GM10847 (cell line): ENCODE results near the gene GAS2L2.

Experiments used
- POLR2A ChIP-seq: IDR thresholded peaks from 2 replicates; pipeline ENCODE4 v1.6.1; 2011; ENCODE audit not compliant: insufficient read length; ENCODE audit errors: extremely low read depth

The GAS2L2 gene

DNA sequence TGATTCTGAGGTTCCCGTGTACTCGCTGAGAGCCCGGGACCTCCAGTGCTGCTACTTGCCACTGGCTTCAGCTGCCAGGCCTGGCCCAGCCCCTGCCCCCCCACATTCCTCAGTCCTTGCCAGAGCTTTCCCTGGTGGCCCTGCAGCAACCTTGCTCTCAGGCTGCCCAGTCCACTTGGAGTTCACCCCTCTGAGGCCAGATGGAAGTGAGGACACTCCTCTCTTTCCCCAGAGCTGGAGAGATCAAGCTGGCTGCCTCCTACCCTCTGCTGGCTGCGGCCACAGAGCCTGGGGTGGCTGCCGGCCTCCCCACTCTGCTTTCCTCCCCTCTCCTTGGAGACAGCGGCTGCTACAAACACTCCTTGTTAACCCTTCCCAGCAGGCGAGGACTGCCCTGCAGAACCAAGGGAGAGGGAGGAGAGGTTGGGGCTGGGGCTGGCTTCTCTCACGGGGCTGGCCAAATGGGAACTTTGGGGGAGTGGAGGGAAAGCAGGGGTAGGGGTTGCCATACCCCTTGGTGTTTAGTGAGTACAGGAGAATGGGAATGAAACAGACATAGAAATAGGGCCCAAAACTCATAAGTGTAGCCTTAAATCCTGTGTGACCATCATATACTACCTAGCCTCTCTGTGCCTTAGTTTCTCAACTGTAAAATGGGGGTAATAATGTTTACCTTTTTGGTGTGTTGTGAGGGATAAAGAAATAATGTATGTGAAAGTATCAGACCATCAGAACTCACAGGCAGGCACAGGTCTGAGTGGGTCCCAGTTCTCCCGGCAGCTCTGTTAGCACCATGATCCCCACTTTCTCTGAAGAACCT lies at the start of gene GAS2L2:
GAS2L2 (minus strand) TSS at position 295 of the 820 bp plus-strand sequence. CDS start 389 bp downstream, outside the sequence.
- TF ChIP-seq POLR2A, result no peak

GRCh38 chr17:35801583-35802224 lies 48.7 kb upstream of the GAS2L2 start:
- TF ChIP-seq POLR2A, result no peak

- no peak for TF ChIP-seq POLR2A
Measured at GRCh38 chr17:35799942-35800341, 46.9 kb upstream of the GAS2L2 start.

DNA sequence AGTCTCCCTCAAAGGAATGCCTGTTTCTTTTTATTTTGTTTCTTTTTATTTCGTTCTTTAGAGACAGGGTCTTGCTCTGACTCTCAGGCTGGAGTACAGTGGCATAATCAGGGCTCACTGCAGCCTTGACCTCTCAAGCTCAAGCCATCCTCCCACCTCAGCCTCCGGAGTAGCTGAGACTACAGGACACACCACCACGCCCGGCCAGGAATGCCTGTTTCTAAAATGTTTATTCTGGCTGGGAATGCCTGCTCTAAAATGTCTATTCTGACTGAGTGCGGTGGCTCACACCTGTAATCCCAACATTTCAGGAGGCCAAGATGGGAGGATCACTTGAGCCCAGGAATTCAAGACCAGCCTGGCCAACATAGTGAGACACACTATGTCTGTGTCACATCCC lies 44.9 kb upstream of the GAS2L2 start:
- no peak for TF ChIP-seq POLR2A

DNA sequence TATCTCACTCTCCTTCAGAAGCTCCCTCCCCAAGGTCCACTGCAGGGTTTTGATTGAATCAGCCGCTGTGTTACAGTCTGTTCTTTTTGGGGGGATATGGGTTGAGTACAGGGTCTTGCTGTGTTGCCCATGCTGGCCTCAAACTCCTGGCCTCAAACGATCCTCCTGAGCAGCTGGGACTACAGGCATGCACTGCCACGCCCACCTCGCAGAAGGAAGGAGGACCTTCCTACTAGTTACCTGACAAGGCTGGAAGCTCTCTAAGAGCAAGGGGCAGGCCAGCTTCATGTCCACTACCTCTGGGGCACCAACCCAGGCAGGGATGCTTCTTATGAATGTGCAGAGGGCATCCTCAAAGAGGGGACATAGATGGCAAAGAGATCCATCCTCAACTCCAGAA lies 44.3 kb upstream of the GAS2L2 start:
- TF ChIP-seq POLR2A, result no peak

GRCh38 chr17:35796942-35797341 lies 43.9 kb upstream of the GAS2L2 start:
- no peak for TF ChIP-seq POLR2A

DNA sequence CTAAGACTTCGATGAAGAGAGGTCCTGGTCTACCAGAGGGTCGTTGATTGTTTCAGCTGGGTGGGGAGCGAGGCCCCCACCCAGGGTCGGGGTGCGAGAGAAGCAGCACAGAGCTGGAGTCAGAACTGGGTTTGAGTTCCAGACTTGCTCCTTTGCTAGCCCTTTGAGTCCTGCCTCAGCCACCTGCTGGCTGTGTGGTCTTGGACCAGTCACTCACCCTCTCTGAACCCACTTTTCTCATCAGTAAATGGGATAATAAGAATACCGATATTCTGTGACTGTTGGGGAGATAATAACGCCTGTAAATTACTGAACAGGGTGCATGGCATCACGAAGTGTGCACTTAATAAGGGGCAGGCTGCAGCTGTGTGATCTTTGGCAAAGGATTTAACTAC lies 42.8 kb upstream of the GAS2L2 start:
- no peak for TF ChIP-seq POLR2A

GRCh38 chr17:35795007-35795870 lies 42.2 kb upstream of the GAS2L2 start, which contains the start of gene MMP28:
Gene MMP28 (minus strand): TSS chr17:35795641. CDS start chr17:35795377, 264 bp downstream.
- no peak for TF ChIP-seq POLR2A

DNA sequence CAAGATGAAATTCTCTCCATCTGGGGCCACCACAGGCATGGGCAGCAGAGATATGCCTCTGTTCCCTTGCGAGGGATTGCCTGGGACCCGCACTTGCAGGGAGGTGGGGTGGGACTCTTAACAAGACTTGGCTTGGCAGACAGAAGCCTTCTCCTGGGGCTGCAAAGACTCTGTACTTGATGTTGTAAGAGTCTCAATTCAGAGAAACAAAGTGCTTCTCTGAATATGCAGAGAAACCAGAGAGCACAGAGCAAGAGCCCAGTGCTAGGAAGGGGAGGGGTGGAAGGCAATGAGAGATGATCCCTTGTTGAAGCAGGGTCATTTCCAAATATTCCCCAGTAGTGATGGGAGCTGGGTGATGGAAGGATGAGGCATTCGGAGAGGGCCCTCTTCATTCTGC lies 40.2 kb upstream of the GAS2L2 start:
- TF ChIP-seq POLR2A, result no peak

DNA sequence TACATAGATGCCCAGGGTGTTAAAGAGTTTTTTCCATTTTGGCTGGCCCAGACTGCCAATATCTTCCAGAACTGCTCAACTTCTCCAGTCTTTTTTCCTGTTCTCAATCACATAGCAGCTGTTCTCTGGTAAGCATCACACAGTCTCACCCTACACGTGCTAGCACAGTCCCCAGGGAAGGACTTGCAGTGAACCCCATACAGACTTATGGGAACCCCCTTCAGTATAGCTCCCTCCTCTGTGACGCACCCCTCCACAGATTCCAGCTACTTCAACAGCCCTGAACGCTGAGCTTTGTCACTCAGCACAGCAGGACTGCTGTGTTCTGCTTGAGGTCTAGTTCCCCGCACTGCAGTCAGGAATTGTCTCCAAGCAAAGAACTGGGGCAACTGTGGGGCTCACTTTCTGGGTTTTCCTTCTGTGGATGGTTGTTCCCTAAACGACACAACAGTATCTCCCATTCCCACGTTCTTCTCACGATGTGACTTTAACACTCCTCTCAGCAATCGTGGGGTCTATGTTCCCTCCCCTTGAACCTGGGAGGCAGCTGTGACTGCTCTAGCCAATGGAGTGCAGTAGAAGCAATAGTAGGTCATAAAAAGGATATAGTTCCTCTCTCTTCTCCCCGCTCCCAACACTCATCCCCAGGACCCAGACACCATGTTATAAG lies 38.8 kb upstream of the GAS2L2 start:
- TF ChIP-seq POLR2A, result no peak

GRCh38 chr17:35790841-35791240 lies 37.8 kb upstream of the GAS2L2 start:
- TF ChIP-seq POLR2A, result no peak

GRCh38 chr17:35788477-35789368 lies 35.7 kb upstream of the GAS2L2 start:
- TF ChIP-seq POLR2A, result no peak

DNA sequence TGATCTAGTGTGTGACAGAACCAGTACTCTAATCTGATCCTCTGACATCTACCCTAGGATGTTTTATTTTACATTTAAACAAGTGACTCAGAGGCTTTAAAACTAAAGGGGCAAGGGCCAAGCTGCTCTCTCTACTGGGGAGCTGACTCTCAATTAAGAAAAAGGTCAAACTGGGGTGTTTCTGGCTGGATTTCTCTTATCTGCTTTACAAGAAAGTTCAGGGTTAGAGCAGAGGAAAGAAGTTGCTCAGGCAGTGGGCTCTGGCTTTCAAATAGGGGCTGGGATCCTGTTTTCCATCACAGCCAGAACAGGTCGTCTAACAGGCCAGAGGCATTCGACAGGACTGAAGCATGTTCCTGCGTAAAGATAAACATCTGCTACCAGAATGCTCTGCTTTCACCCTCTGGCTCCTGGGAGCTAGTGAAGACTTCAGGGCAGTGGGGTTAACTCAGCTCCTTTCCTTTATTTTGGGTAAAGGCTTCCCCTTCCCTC lies 33.9 kb upstream of the GAS2L2 start:
- no peak for TF ChIP-seq POLR2A

DNA sequence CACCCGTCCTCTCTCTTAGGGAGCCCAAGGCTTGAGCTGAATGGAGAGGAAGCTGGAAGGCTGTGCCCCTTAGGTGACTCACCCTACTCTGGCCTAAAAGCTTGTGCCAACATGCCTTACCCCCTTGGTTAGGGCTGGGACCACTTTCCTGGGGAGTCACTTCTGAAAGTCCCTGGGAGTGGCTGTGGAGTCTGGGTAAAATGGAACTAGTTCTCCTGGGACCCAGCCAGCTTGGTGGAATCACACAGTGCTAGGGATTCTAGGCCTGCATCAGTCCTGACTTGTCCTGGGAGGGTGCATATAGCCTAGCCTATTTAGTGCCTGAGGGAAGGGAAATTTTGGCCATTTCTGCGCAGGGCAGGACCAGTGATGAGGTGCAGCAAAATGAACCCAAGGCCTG lies 31.9 kb upstream of the GAS2L2 start:
- no peak for TF ChIP-seq POLR2A
